Upper lobe of left lung (tissue), 4 donors: Measurements from ENCODE around the gene SLC35D3.

Experiments used
- EP300 ChIP-seq, 4 donors: sonication (generic); formaldehyde crosslinking; IDR thresholded peaks; one replicate each; pipeline ENCODE4 v1.5.1; 2017; ENCODE audit warnings: antibody characterized with exemption in 4 of 4, control low read depth in 2 of 4
- POLR2A ChIP-seq, 4 donors: fragments of 450-650 bp; IDR thresholded peaks; one replicate each; pipeline ENCODE4 v1.5.1; 2016 to 2017; ENCODE audit warnings: antibody characterized with exemption in 4 of 4, mild to moderate bottlenecking in 2 of 4
- POLR2AphosphoS5 ChIP-seq, 2 donors: sonication (generic); formaldehyde crosslinking; IDR thresholded peaks; one replicate each; pipeline ENCODE4 v1.5.1; 2017; ENCODE audit warnings: antibody characterized with exemption in 2 of 2

GRCh38 chr6:136897071-136897470 is 25.0 kb upstream of the SLC35D3 start:
- no peak for TF ChIP-seq POLR2A (IDR thresholded peaks at IDR 0.05)
- no peak for TF ChIP-seq POLR2AphosphoS5 (IDR thresholded peaks at IDR 0.05)
- TF ChIP-seq EP300 (IDR thresholded peaks at IDR 0.05), result no peak
